ENCODE measurements around the gene HOXA3. TPM values are rescaled to one million over a fixed set of nuclear protein-coding genes. Genes with fewer than 3 reads are reported as not detected.
A peak's percentile ranks its signal among the peaks of the same experiment; 100 is the strongest.

HOXA3 gene
- total and polyA plus RNA-seq, 2 of the 13 experiments (the other 11 are each of a cell fraction or from before 2014, with no cell fraction given) = 2.9 to 4.6 TPM

GRCh38 chr7:27130540-27131389 is 21.6 kb downstream of the HOXA3 start, which contains the start of gene HOXA4 (continued):
- TF ChIP-seq AKNA (CRISPR knock-in tag; IDR thresholded peaks at IDR 0.05; ENCODE audit: borderline replicate concordance) (no peak), ZNF674 (CRISPR knock-in tag; IDR thresholded peaks at IDR 0.05; ENCODE audit: low read depth) (0 out of 2 replicates have a peak, but pooled peaks have one; percentile 60), NFE2L1 (CRISPR knock-in tag; IDR thresholded peaks at IDR 0.05; ENCODE audit: borderline replicate concordance) (no peak), TOE1 (CRISPR knock-in tag; IDR thresholded peaks at IDR 0.05) (no peak), EHMT2 (IDR thresholded peaks at IDR 0.05; ENCODE audit: borderline replicate concordance, low read depth, low read length) (no peak), FOXA1 (IDR thresholded peaks at IDR 0.05) (no peak), FOXA1 (CRISPR knock-in tag; IDR thresholded peaks at IDR 0.05) (no peak), XRCC5 (optimal IDR thresholded peaks at IDR 0.05; ENCODE audit: low read length) (no peak), ZNF619 (CRISPR knock-in tag; IDR thresholded peaks at IDR 0.05) (peak; percentile 71; the same call in 1 of the 2 replicates), RBAK (CRISPR knock-in tag; IDR thresholded peaks at IDR 0.05) (no peak), ZNF660 (CRISPR knock-in tag; IDR thresholded peaks at IDR 0.05; ENCODE audit: borderline replicate concordance, low read depth) (no peak), HNRNPLL (IDR thresholded peaks at IDR 0.05; ENCODE audit: low read depth, low read length, poor library complexity, severe bottlenecking) (peak; percentile 49), ZNF543 (CRISPR knock-in tag; IDR thresholded peaks at IDR 0.05) (no peak), NRL (CRISPR knock-in tag; IDR thresholded peaks at IDR 0.05; ENCODE audit: borderline replicate concordance) (peak; percentile 86; the same call in 1 of the 2 replicates), ATF7 (IDR thresholded peaks at IDR 0.05) (no peak), ATF7 (CRISPR knock-in tag; IDR thresholded peaks at IDR 0.05) (no peak), ZNF710 (CRISPR knock-in tag; IDR thresholded peaks at IDR 0.05; ENCODE audit: borderline replicate concordance) (peak; percentile 42; the same call in 1 of the 2 replicates)
- TF ChIP-seq, protein P1, sequence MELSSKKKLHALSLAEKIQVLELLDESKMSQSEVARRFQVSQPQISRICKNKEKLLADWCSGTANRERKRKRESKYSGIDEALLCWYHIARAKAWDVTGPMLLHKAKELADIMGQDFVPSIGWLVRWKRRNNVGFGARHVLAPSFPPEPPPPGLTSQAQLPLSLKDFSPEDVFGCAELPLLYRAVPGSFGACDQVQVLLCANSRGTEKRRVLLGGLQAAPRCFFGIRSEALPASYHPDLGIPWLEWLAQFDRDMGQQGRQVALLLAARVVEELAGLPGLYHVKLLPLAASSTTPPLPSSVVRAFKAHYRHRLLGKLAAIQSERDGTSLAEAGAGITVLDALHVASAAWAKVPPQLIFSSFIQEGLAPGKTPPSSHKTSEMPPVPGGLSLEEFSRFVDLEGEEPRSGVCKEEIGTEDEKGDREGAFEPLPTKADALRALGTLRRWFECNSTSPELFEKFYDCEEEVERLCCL (CRISPR knock-in tag; IDR thresholded peaks at IDR 0.05; ENCODE audit: borderline replicate concordance) = no peak
- TF ChIP-seq, protein P2, sequence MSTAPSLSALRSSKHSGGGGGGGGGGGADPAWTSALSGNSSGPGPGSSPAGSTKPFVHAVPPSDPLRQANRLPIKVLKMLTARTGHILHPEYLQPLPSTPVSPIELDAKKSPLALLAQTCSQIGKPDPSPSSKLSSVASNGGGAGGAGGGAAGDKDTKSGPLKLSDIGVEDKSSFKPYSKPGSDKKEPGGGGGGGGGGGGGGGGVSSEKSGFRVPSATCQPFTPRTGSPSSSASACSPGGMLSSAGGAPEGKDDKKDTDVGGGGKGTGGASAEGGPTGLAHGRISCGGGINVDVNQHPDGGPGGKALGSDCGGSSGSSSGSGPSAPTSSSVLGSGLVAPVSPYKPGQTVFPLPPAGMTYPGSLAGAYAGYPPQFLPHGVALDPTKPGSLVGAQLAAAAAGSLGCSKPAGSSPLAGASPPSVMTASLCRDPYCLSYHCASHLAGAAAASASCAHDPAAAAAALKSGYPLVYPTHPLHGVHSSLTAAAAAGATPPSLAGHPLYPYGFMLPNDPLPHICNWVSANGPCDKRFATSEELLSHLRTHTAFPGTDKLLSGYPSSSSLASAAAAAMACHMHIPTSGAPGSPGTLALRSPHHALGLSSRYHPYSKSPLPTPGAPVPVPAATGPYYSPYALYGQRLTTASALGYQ (CRISPR knock-in tag; IDR thresholded peaks at IDR 0.05) = no peak

Measured in HepG2 (cell line).